B cell (primary cell): ENCODE measurements around the gene C8A.

Experiments
- CTCF ChIP-seq: fragments of 200-600 bp; IDR thresholded peaks from one replicate; pipeline ENCODE4 v1.8.0; 2022; ENCODE audit warnings: antibody characterized with exemption, mild to moderate bottlenecking
- EZH2 ChIP-seq: IDR thresholded peaks from 2 replicates; pipeline ENCODE4 v1.6.1; 2012; ENCODE audit warnings: borderline replicate concordance, low read depth, mild to moderate bottlenecking, moderate library complexity, low read length; ENCODE audit not compliant: insufficient read depth, poor library complexity, severe bottlenecking

- no peak for TF ChIP-seq CTCF
- no peak for TF ChIP-seq EZH2
Observed at GRCh38 chr1:56916630-56917029, 62.0 kb downstream of the C8A start.
